Kidney glomerular epithelial cell (primary cell): ENCODE measurements around the gene MYEOV.

Source experiments
- DNase-seq: peaks from one replicate; lab custom pipeline; 2025; lab: John Stamatoyannopoulos, UW

MYEOV gene

GRCh38 chr11:69342588-69343330 is 48.8 kb downstream of the MYEOV start:
- no peak for DNase-seq

GRCh38 chr11:69343401-69344321 is 49.7 kb downstream of the MYEOV start:
- DNase-seq = no peak

- DNase-seq = no peak
These were observed 50.7 kb downstream of the MYEOV start for GRCh38 chr11:69344570-69345145.
